Stimulated activated CD4-positive, alpha-beta T cell treated with anti-CD3 and anti-CD28 coated beads, Interleukin-4, amount 100 ng/mL, for 4 hours (primary cell): Measurements from ENCODE around the gene CNN2.

Source experiments
- DNase-seq, 2 experiments: peaks; one replicate each; pipeline ENCODE4 v3.0.0-alpha.2; 2020

Gene CNN2

DNA sequence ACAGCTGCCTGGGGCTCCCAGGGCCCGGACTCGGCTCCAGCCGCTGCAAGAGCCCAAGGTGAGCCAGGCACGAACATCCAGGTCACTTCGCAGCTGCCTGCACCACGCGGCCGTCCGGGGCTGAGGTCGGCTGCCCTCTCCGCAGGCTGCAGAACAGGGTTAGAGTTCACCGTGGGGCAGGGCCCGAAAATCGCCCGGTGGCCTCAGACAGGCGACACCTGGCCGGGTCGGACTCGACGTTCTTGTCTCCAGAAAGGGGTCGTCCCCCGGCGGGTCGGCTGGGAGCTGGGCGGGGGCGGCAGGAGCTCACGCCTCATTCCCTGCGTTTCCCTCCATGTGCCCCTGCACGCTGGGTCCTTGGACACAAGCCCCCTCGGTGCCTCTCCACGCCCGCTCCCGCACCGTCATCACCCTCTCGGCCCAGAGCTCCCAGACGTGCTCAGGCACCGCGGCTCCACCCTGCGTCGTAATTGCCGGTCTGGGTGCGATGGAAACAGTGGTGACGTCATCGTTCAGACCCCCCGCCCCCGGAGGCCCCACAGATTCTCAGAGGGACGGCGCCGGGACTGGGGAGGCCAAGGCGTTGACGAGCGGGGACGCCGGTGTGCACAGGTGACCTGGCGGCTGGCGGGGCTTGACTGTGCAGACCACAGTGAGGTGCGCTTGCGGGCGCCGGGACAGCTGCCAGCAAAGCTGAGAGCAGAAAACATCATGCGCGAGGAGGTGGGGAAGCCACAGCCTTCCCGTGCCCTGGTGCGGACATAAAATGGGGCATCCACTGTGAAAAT is 30.2 kb upstream of the CNN2 start:
- peak; percentile 45 to 58 for DNase-seq

DNA sequence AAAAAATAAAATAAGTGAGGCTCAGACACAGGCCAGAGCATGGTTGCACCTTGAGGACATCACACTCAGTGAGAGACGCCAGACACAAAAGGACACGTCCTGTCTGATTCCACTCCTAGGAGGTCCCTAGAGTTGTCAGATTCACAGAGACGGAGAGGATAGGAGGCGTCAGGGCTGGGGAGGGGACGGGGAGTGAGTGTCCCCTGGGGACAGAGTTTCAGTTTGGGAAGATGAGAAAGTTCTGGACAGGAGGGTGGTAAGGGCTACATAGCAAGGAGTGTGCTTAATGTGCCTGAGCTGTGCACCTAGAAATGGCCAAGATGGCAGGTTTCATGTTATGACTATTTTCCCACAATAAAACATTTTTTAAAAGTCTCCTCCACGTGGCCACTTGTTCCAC is 28.3 kb upstream of the CNN2 start:
- no peak for DNase-seq

DNA sequence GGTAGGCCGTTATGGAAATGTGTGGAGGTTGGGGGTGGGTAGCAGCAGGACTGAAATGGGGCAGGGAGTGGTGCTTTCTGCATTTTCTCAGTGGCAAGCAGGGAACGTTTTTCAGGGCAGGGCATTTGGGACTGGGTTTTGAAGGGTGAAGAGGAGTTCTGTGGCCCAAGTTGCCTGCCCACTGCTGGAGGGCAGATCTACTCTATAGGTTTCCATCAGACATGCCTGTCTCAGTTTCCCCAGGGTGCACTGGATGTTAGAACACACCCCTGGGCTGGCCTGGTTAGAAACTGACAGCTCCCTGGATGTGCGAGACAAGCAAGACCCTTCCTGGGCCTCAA is 27.1 kb upstream of the CNN2 start:
- DNase-seq, result no peak

DNA sequence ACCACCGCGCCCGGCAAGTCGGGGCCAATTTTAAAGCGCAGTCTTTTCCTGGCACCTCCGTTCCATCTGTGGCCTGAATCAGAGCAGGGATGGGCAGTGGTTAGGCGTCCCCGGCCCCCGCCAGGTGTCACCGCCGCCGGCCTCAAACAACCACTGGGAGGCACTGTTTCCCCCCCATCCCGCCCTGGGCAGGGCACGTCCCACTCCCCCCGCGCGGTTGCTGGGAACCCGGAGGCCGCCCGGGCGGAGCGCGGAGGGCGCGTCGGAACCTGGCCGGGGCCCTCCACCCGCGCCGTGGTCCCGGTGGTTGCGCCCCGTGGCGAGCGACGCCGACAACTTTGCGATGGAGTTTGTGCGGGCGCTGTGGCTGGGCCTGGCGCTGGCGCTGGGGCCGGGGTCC is 26.3 kb upstream of the CNN2 start, which contains the start of gene GRIN3B:
Gene GRIN3B (plus strand): TSS at position 325 of the 400 bp plus-strand sequence. CDS start 19 bp downstream, at position 344.
- peak; percentile 53 to 65 for DNase-seq

DNA sequence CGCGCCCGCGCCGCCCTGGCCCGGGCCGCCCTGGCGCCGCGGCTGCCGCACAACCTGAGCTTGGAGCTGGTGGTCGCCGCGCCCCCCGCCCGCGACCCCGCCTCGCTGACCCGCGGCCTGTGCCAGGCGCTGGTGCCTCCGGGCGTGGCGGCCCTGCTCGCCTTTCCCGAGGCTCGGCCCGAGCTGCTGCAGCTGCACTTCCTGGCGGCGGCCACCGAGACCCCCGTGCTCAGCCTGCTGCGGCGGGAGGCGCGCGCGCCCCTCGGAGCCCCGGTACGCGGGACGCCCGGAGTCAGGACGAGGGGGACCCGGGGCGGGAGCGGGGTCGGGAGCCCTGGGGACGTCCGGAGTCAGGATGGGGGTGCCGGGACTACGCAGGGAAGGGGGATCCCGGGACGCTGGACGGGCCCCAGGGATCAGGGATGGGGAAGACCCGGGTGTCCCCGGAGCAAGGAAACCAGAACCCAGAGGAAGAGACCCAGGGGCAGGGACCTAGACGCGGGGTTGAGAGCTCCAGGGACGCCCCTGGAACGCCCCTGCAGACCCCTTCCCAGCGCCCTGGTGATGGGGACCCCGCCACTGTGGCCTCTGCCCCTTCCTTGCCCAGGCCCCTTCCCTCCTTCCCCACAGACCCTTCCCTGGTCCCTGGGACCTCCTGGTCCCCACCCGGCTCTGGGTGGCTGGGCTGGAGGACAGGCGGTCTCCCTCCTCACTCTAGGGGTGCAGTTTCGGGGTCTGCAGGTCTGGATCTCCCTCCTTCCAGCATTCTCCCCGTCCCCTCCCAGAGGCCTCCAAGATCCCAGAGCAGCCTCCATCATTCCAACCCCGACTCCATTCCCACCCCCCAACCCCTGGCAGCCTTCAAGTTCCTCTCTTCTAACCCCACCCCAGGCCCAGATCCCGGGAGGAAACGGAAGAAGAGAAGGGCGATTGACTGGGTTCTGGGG is 25.5 kb upstream of the CNN2 start:
- no peak for DNase-seq

DNA sequence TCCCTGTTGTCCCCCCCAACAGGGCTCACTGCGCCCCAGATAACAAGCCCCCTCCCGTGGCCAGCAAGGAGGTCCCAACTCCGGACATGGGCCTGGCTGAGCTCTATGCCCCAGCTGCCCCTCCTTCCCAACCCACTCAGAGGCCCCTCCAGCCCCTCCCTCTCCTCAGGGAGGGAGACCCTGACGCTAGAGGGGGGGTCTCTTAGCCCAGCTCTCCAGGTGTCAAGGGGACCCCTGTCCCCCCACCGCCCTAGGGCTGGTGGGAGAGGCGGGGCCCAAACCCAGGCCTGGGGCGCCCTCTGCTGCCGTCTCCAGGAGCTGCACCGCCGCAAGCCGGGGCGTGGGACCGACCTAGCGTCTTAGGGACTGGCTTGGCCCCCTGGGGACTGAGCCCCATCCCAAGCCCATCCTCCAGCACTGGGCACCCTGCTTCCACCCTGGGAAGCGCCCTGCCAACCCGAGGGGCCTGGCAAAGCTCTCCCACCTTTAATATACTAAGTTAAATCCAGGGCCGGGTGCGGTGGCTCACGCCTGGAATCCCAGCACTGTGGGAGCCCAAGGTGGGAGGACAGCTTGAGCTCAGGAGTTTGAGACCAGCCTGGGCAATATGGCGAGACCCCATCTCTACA is 24.8 kb upstream of the CNN2 start:
- DNase-seq, result peak; percentile 50 to 72

- DNase-seq, result no peak
Observed at GRCh38 chr19:1002600-1002999, 23.8 kb upstream of the CNN2 start.

GRCh38 chr19:1003283-1003682 is 23.1 kb upstream of the CNN2 start:
- no peak for DNase-seq

- no peak for DNase-seq
Observed at GRCh38 chr19:1004204-1004802, 22.1 kb upstream of the CNN2 start.

DNA sequence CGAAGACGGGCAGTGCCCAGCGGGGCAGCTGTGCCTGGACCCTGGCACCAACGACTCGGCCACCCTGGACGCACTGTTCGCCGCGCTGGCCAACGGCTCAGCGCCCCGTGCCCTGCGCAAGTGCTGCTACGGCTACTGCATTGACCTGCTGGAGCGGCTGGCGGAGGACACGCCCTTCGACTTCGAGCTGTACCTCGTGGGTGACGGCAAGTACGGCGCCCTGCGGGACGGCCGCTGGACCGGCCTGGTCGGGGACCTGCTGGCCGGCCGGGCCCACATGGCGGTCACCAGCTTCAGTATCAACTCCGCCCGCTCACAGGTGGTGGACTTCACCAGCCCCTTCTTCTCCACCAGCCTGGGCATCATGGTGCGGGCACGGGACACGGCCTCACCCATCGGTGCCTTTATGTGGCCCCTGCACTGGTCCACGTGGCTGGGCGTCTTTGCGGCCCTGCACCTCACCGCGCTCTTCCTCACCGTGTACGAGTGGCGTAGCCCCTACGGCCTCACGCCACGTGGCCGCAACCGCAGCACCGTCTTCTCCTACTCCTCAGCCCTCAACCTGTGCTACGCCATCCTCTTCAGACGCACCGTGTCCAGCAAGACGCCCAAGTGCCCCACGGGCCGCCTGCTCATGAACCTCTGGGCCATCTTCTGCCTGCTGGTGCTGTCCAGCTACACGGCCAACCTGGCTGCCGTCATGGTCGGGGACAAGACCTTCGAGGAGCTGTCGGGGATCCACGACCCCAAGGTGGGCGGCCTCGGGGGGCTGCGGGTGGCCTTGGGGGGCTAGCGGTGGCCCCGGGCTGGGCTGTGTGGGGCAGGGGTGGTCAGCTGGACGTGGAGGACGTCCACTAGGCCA is 21.4 kb upstream of the CNN2 start:
- no peak for DNase-seq

DNA sequence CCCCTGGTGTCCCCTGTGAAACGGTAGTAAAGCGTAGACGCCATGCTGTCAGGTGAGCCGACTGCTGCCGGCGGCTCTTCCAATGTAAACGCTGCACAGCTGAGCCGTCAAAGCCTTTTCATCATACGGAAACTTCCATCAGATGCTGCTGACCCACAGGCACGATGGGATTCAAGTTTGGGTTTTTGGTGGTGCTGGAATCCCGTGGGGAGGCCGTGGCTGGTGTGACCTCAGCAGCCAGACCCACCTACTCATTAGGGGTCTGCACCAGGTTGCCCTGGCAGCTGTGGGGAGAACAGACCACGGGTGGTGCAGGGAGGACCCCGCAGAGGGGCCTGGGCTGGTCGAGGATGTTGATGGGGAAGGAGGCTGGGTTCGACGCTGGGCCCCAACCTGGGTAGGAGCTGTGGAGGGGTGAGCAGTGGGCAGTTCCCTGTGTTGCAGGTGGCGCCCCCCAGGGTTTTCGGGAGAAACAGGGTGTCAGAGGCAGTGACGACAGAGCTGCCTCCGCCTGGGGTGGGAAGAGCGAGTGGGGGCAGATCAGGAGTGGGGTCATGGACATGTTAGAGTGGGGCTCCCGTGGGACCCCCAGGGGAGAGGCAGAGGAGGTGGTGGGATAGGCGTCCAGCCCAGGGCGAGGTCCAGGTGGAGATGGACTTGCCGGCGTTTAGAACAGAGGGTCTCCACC is 19.6 kb upstream of the CNN2 start:
- DNase-seq, result no peak

- DNase-seq, result no peak
Observed at GRCh38 chr19:1007399-1008251, 18.8 kb upstream of the CNN2 start.

- no peak for DNase-seq
Observed at GRCh38 chr19:1008268-1009040, 18.0 kb upstream of the CNN2 start.

GRCh38 chr19:1009041-1009980 is 17.1 kb upstream of the CNN2 start:
- DNase-seq, result no peak

GRCh38 chr19:1009981-1010538 is 16.3 kb upstream of the CNN2 start:
- DNase-seq, result no peak

- no peak for DNase-seq
Observed at GRCh38 chr19:1010586-1011510, 15.6 kb upstream of the CNN2 start.

DNA sequence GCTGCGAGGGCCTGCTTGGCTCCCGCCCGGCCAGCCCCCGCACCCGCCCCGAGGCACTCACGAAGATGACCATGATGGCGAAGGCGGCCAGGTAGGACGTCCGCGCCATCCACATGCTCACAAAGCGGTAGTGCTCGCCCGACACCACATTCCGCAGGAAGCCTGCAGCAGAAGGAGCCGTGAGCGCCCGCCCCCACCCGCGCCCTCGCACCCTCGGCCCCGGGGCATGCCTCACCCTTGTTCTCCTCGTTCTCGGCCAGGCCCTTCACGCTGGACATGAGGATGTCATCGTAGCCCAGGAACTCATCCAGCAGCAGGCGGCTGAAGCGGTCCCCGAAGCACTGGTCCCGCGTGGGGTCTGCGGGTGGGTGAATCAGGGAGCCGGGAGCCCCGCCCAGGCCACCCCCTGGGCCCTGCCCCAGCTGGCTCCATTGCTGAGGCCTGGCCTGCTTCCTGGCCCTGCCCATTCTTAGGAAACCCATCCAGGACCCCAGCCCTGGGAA is 14.5 kb upstream of the CNN2 start:
- no peak for DNase-seq
